ENCODE measurements around the gene SPIRE1. TPM values are rescaled to one million over a fixed set of nuclear protein-coding genes. Genes with fewer than 3 reads are reported as not detected.

SPIRE1 gene
- total and polyA plus RNA-seq, 2 experiments from 2014 or later: 10.7 to 28.6 TPM

DNA sequence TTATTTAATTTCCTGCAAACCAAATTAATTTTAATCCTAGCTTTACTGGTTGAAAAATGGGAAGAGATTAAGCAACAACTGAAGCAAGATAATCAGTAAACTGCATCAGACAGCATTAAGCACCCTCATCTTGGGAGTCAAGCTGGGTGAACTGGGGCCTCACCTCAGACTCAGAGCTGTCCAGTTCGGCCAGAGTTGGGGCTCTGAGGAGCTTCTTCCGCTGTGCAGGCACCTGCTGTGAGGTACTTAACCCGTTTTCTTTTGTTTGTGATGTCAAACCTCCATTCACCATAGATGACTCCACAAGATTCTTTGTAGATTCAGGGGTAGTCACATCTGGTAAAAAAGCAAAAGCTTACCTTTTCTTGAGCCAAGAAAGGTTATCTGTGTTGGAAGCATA lies 178.4 kb downstream of the SPIRE1 start:
- H3K9me2 ChIP-seq (ENCODE audit: insufficient read depth): no peaks in the 10 kb centered on the region
- no peak for DNase-seq
- no peaks in the 10 kb centered on the region for H3K79me2 ChIP-seq (ENCODE audit: insufficient read depth)
- TF ChIP-seq EZH2 (IDR thresholded peaks at IDR 0.05; ENCODE audit: insufficient read depth, poor library complexity, severe bottlenecking) (no peak), EZH2phosphoT487 (IDR thresholded peaks at IDR 0.05; ENCODE audit: insufficient read depth, low read depth) (no peak)
- no peak overlapping the region for H2AFZ ChIP-seq
- no peaks in the 10 kb centered on the region for H4K20me1 ChIP-seq (ENCODE audit: insufficient read depth)
- H3K27ac ChIP-seq: no peak overlapping the region
- no peaks in the 10 kb centered on the region for H3F3A ChIP-seq (ENCODE audit: insufficient read depth)
- in situ Hi-C loops (cut with MboI): no loop called here
- no peak overlapping the region for H3K4me2 ChIP-seq (ENCODE audit: unreplicated experiment)
- H3K4me3 ChIP-seq: no peak overlapping the region
- H3K9ac ChIP-seq: no peak overlapping the region
- no peaks in the 10 kb centered on the region for H3K27me3 ChIP-seq (replicated peaks; ENCODE audit: insufficient read depth)
- no peaks in the 10 kb centered on the region for H3K9me3 ChIP-seq (ENCODE audit: low read depth)
- WGBS, 2 experiments (ENCODE audit: low coverage in 1 of 2, low lambda C conversion rate in 2 of 2, missing lambda C conversion rate in 2 of 2): 97 to 98% methylated on average over 3 of the region's 3 CpGs
- 0 out of 2 replicates have a peak, but pooled peaks cover 12% of the 10 kb centered on the region for H3K36me3 ChIP-seq (ENCODE audit: low read depth)
- H3K4me1 ChIP-seq (ENCODE audit: insufficient read depth): no peaks in the 10 kb centered on the region

DNA sequence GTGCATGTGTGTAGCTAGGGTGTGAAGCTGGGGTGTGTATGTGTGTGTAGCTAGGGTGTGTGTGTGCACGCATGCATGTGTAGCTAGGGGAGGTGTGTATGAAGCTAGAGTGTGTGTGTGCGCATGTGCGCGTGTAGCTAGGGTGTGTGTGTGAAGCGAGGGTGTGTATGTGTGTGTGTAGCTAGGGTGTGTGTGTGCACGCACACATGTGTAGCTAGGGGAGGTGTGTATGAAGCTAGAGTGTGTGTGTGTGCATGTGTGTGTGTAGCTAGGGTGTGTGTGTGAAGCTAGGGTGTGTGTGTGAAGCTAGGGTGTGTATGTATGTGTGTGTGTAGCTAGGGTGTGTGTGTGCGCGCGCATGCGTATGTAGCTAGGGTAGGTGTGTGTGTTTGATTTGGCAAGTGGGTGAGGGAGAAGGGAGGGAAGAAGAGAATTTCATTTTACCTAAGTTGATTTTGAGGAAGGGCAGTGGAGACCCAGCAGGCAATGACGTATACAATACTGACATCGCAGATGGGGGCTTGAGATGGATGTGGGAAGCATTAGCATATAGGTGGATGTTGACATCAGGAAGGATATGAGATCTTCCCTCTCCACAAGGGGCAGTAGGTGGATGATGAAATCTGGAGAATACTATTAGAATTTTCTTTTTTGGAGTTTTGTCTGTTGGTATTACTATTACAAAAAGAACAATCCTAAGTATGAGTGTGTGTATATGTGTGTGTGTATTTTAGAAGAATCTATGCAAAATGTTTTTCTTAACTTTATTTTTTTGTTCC lies 179.4 kb downstream of the SPIRE1 start:
- Histone ChIP-seq H3K79me2 (ENCODE audit: insufficient read depth) (no peaks in the 10 kb centered on the region), H3K9me2 (ENCODE audit: insufficient read depth) (no peaks in the 10 kb centered on the region), H3K9ac (no peak overlapping the region), H3K4me2 (ENCODE audit: unreplicated experiment) (no peak overlapping the region), H4K20me1 (ENCODE audit: insufficient read depth) (no peaks in the 10 kb centered on the region), H3K36me3 (ENCODE audit: low read depth) (0 out of 2 replicates have a peak, but pooled peaks cover 12% of the 10 kb centered on the region), H3K27me3 (replicated peaks; ENCODE audit: insufficient read depth) (no peaks in the 10 kb centered on the region), H3K4me1 (ENCODE audit: insufficient read depth) (no peaks in the 10 kb centered on the region), H3K4me3 (no peak overlapping the region), H3K9me3 (ENCODE audit: low read depth) (no peaks in the 10 kb centered on the region), H3K27ac (no peak overlapping the region), H3F3A (ENCODE audit: insufficient read depth) (no peaks in the 10 kb centered on the region), H2AFZ (no peak overlapping the region)
- peak; percentile 20 for DNase-seq
- TF ChIP-seq EZH2phosphoT487 (IDR thresholded peaks at IDR 0.05; ENCODE audit: insufficient read depth, low read depth) (no peak), EZH2 (IDR thresholded peaks at IDR 0.05; ENCODE audit: insufficient read depth, poor library complexity, severe bottlenecking) (no peak)
- in situ Hi-C loops (cut with MboI): no loop called here
- 95% methylated on average over 12 of the region's 12 CpGs for WGBS, 2 experiments (ENCODE audit: low coverage in 1 of 2, low lambda C conversion rate in 2 of 2, missing lambda C conversion rate in 2 of 2)

DNA sequence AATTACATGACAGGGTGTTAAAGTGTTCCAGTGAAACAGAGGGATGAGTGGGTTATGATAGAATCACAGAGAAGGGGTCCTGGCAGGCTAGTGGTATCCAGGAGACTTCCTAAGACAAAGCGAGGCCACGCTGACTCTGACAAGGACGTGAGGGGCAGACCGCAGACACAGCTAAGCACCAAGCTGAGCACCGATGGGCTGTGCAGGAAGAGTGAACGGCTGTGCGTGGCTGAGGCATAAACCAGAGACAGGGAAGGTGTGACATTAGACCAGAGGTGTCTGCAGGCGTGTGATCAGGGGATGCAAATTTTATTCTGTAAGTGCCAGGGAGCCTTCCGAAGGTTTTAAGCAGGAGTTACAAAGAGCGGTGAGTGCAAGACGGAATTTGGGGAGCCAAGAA lies 180.3 kb downstream of the SPIRE1 start:
- no peak overlapping the region for H3K9ac ChIP-seq
- no peak overlapping the region for H3K4me2 ChIP-seq (ENCODE audit: unreplicated experiment)
- in situ Hi-C loops (cut with MboI): no loop called here
- no peak for DNase-seq
- no peaks in the 10 kb centered on the region for H4K20me1 ChIP-seq (ENCODE audit: insufficient read depth)
- no peaks in the 10 kb centered on the region for H3K27me3 ChIP-seq (replicated peaks; ENCODE audit: insufficient read depth)
- H3K4me1 ChIP-seq (ENCODE audit: insufficient read depth): no peaks in the 10 kb centered on the region
- 94 to 96% methylated on average over 11 of the region's 11 CpGs for WGBS, 2 experiments (ENCODE audit: low coverage in 1 of 2, low lambda C conversion rate in 2 of 2, missing lambda C conversion rate in 2 of 2)
- H2AFZ ChIP-seq: no peak overlapping the region
- no peaks in the 10 kb centered on the region for H3K79me2 ChIP-seq (ENCODE audit: insufficient read depth)
- TF ChIP-seq EZH2 (IDR thresholded peaks at IDR 0.05; ENCODE audit: insufficient read depth, poor library complexity, severe bottlenecking) (no peak), EZH2phosphoT487 (IDR thresholded peaks at IDR 0.05; ENCODE audit: insufficient read depth, low read depth) (no peak)
- no peaks in the 10 kb centered on the region for H3F3A ChIP-seq (ENCODE audit: insufficient read depth)
- H3K27ac ChIP-seq: no peak overlapping the region
- no peaks in the 10 kb centered on the region for H3K9me3 ChIP-seq (ENCODE audit: low read depth)
- H3K36me3 ChIP-seq (ENCODE audit: low read depth): 0 out of 2 replicates have a peak, but pooled peaks cover 8% of the 10 kb centered on the region
- H3K4me3 ChIP-seq: no peak overlapping the region
- H3K9me2 ChIP-seq (ENCODE audit: insufficient read depth): no peaks in the 10 kb centered on the region

DNA sequence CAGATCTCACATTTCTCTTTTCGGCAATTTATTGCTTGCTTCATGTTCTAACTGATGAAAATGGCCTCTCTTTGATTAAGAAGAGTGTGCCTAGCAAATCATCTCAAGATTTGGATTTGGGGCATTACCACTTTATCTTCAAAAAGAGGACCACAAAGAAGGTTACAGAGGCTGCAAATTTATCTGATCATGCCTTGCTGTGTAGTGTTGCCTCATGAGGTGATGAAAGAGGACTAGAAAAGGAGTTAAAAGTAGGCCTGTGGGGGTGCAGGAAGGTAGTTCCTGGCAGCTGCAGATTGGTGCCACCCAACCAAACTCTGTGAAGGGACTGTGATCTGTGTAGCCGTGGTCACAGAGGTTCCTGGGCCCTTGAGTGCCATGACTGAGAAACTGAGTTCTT lies 181.0 kb downstream of the SPIRE1 start:
- H3K9me2 ChIP-seq (ENCODE audit: insufficient read depth): no peaks in the 10 kb centered on the region
- H3K36me3 ChIP-seq (ENCODE audit: low read depth): 0 out of 2 replicates have a peak, but pooled peaks cover 8% of the 10 kb centered on the region
- no peaks in the 10 kb centered on the region for H4K20me1 ChIP-seq (ENCODE audit: insufficient read depth)
- in situ Hi-C loops (cut with MboI): no loop called here
- TF ChIP-seq EZH2phosphoT487 (IDR thresholded peaks at IDR 0.05; ENCODE audit: insufficient read depth, low read depth) (no peak), EZH2 (IDR thresholded peaks at IDR 0.05; ENCODE audit: insufficient read depth, poor library complexity, severe bottlenecking) (no peak)
- WGBS, 2 experiments (ENCODE audit: low coverage in 1 of 2, low lambda C conversion rate in 2 of 2, missing lambda C conversion rate in 2 of 2): 99% methylated on average over 2 of the region's 2 CpGs
- H3K9me3 ChIP-seq (ENCODE audit: low read depth): no peaks in the 10 kb centered on the region
- H3K27me3 ChIP-seq (replicated peaks; ENCODE audit: insufficient read depth): no peaks in the 10 kb centered on the region
- H3K9ac ChIP-seq: no peak overlapping the region
- no peak overlapping the region for H3K4me3 ChIP-seq
- H3K4me2 ChIP-seq (ENCODE audit: unreplicated experiment): no peak overlapping the region
- H3K4me1 ChIP-seq (ENCODE audit: insufficient read depth): no peaks in the 10 kb centered on the region
- no peaks in the 10 kb centered on the region for H3K79me2 ChIP-seq (ENCODE audit: insufficient read depth)
- DNase-seq: no peak
- no peak overlapping the region for H2AFZ ChIP-seq
- no peak overlapping the region for H3K27ac ChIP-seq
- H3F3A ChIP-seq (ENCODE audit: insufficient read depth): no peaks in the 10 kb centered on the region

Measured in GM23248 (cell line).